Fibroblast of lung (primary cell): ENCODE results near the gene WSB2. TPM values are rescaled to one million over a fixed set of nuclear protein-coding genes. Genes with fewer than 3 reads are reported as not detected.
"Not testable (repeated sequence)": the region's sequence is repeated elsewhere in the genome, so short reads cannot be mapped to it uniquely, and the experiment has no call there.

Source experiments
- DNase-seq, 2 donors: peaks; one replicate each; pipeline versions ENCODE4 v3.0.0 to v3.0.0-alpha.2; 2010; ENCODE audit warnings: low read depth in 2 of 2
- H2AFZ ChIP-seq: 2 replicates; pipeline ENCODE4 v1.5.1; 2012; ENCODE audit warnings: low read length, control low read depth, inconsistent platforms
- H3K27ac ChIP-seq: 2 replicates; pipeline ENCODE4 v1.5.1; 2011; ENCODE audit warnings: low read length, control low read depth; ENCODE audit not compliant: insufficient read depth
- H3K27me3 ChIP-seq: 2 replicates; pipeline ENCODE4 v1.5.1; 2011; ENCODE audit warnings: mild to moderate bottlenecking, low read length; ENCODE audit not compliant: control insufficient read depth, insufficient read depth
- H3K36me3 ChIP-seq: 2 replicates; pipeline ENCODE4 v1.5.1; 2011; ENCODE audit warnings: low read length; ENCODE audit not compliant: control insufficient read depth, insufficient read depth
- H3K4me1 ChIP-seq: 2 replicates; pipeline ENCODE4 v1.5.1; 2011; ENCODE audit warnings: low read length; ENCODE audit not compliant: control insufficient read depth, insufficient read depth; ENCODE audit errors: extremely low read depth
- H3K4me2 ChIP-seq: 2 replicates; pipeline ENCODE4 v1.5.1; 2011; ENCODE audit warnings: low read length, control low read depth; ENCODE audit not compliant: insufficient read depth; ENCODE audit errors: extremely low read depth
- H3K4me3 ChIP-seq, 4 experiments: fragments of 200-600 bp in 1 of 4; sonication (generic) in 1 of 4; replicated peaks in 1 of 4; 2 replicates each; pipeline ENCODE4 v1.5.1; 2011 to 2016; ENCODE audit warnings: low read length in 4 of 4, low read depth in 3 of 4, mild to moderate bottlenecking in 3 of 4, control low read depth in 2 of 4, inconsistent platforms in 1 of 4, mixed read lengths in 1 of 4; ENCODE audit not compliant: insufficient read depth in 1 of 4; ENCODE audit errors: control extremely low read depth in 1 of 4
- H3K79me2 ChIP-seq: 2 replicates; pipeline ENCODE4 v1.5.1; 2012; ENCODE audit warnings: mild to moderate bottlenecking, low read length, inconsistent platforms; ENCODE audit not compliant: control insufficient read depth, insufficient read depth
- H3K9ac ChIP-seq: 2 replicates; pipeline ENCODE4 v1.5.1; 2011; ENCODE audit warnings: mild to moderate bottlenecking, low read length, control low read depth; ENCODE audit not compliant: insufficient read depth
- H3K9me3 ChIP-seq: 2 replicates; pipeline ENCODE4 v1.5.1; 2012; ENCODE audit warnings: low read depth, low read length; ENCODE audit not compliant: control insufficient read depth, insufficient read depth
- H4K20me1 ChIP-seq: 2 replicates; pipeline ENCODE4 v1.5.1; 2011; ENCODE audit warnings: low read length; ENCODE audit not compliant: control insufficient read depth, insufficient read depth; ENCODE audit errors: extremely low read depth
- CTCF ChIP-seq, 2 donors: IDR thresholded peaks in 1 of 2; conservative IDR thresholded peaks in 1 of 2; 1 replicate in 1 of 2; 2 replicates in 1 of 2; pipeline ENCODE4 v1.5.1; 2011 to 2012; ENCODE audit warnings: low read length in 2 of 2, control low read depth in 1 of 2, inconsistent platforms in 1 of 2, low read depth in 1 of 2, mild to moderate bottlenecking in 1 of 2
- EZH2 ChIP-seq: IDR thresholded peaks from 2 replicates; pipeline ENCODE4 v1.5.1; 2012; ENCODE audit warnings: low read length, control low read depth, mild to moderate bottlenecking; ENCODE audit errors: missing control alignments
- polyA plus RNA-seq, 2 donors: library from polyadenylated mRNA; depleted of rRNA in 1 of 2; stranded (reverse) in 1 of 2; unstranded in 1 of 2; fragments of >200 nt; gene quantifications; 2 replicates each; pipeline ENCODE4 v1.2.1, GENCODE V29; 2011 to 2012; ENCODE audit warnings: missing spikeins in 1 of 2
- total RNA-seq: library from RNA; depleted of rRNA; stranded (reverse); fragments of >200 nt; gene quantifications from 2 replicates; pipeline ENCODE4 v1.2.1, GENCODE V29; 2014

The WSB2 gene
- total and polyA plus RNA-seq, 2 donors (not counting 1 experiment from before 2014, with no cell fraction given) = 118 to 122 TPM

- no peak for DNase-seq
- no peaks in the 10 kb centered on the region for H3K9me3 ChIP-seq
- no peak overlapping the region for H2AFZ ChIP-seq
- TF ChIP-seq EZH2 (no peak), CTCF (conservative IDR thresholded peaks at IDR 0.05 in 1 of 2, IDR thresholded peaks at IDR 0.05 in 1 of 2; ENCODE audit: low read depth in 1 of 2, low read length in 2 of 2) (no peak)
- no peaks in the 10 kb centered on the region for H3K4me1 ChIP-seq
- H3K36me3 ChIP-seq = no peaks in the 10 kb centered on the region
- no peak overlapping the region for H3K4me2 ChIP-seq
- H3K27me3 ChIP-seq = no peaks in the 10 kb centered on the region
- no peaks in the 10 kb centered on the region for H4K20me1 ChIP-seq
- no peak overlapping the region for H3K27ac ChIP-seq
- H3K4me3 ChIP-seq = no peak overlapping the region
- no peaks in the 10 kb centered on the region for H3K79me2 ChIP-seq
- H3K9ac ChIP-seq = no peak overlapping the region
These were observed 28.8 kb upstream of the WSB2 start for GRCh38 chr12:118089782-118090181.

GRCh38 chr12:118082161-118082560 lies 21.2 kb upstream of the WSB2 start:
- no peaks in the 10 kb centered on the region for H4K20me1 ChIP-seq
- DNase-seq = no peak
- H3K9me3 ChIP-seq = no peaks in the 10 kb centered on the region
- peaks cover 2% of the 10 kb centered on the region for H3K36me3 ChIP-seq
- H3K27me3 ChIP-seq = no peaks in the 10 kb centered on the region
- TF ChIP-seq CTCF (conservative IDR thresholded peaks at IDR 0.05 in 1 of 2, IDR thresholded peaks at IDR 0.05 in 1 of 2; ENCODE audit: low read depth in 1 of 2, low read length in 2 of 2) (no peak), EZH2 (no peak)
- H3K27ac ChIP-seq = no peak overlapping the region
- no peaks in the 10 kb centered on the region for H3K79me2 ChIP-seq
- no peak overlapping the region for H2AFZ ChIP-seq
- H3K4me2 ChIP-seq = no peak overlapping the region
- no peak overlapping the region for H3K4me3 ChIP-seq
- no peaks in the 10 kb centered on the region for H3K4me1 ChIP-seq
- H3K9ac ChIP-seq = no peak overlapping the region

GRCh38 chr12:118081521-118081920 lies 20.5 kb upstream of the WSB2 start:
- not testable (repeated sequence) for H3K36me3 ChIP-seq, H4K20me1 ChIP-seq, H3K27ac ChIP-seq, H3K4me1 ChIP-seq, H3K4me3 ChIP-seq, DNase-seq, H3K4me2 ChIP-seq, H3K9me3 ChIP-seq, H3K9ac ChIP-seq, H2AFZ ChIP-seq, H3K27me3 ChIP-seq, H3K79me2 ChIP-seq
